B cell (primary cell): ENCODE results near the gene KDM5B. TPM values are rescaled to one million over a fixed set of nuclear protein-coding genes. Genes with fewer than 3 reads are reported as not detected.

Experiments
- ATAC-seq: fragments of 200-7000 bp; cut with Tn5 transposase; one replicate; pipeline ENCODE4 v1.10.0; 2021; ENCODE audit warnings: low read depth, mild to moderate bottlenecking, moderate number of reproducible peaks, moderate library complexity
- CTCF ChIA-PET: fragments of 350-600 bp; sonication (Branson Sonifier 250); formaldehyde crosslinking; loops from one replicate; lab custom pipeline; 2021; ENCODE audit warnings: antibody characterized with exemption, inconsistent platforms; lab: Charles Lee
- POLR2A ChIA-PET: fragments of 350-600 bp; sonication (Branson Sonifier 250); formaldehyde crosslinking; loops from one replicate; lab custom pipeline; 2021; ENCODE audit warnings: antibody characterized with exemption; lab: Charles Lee
- DNase-seq: peaks from one replicate; pipeline ENCODE4 v3.0.0; 2013
- H2AFZ ChIP-seq: 2 replicates; pipeline ENCODE4 v1.6.1; 2012; ENCODE audit warnings: mild to moderate bottlenecking, low read depth, low read length; ENCODE audit not compliant: insufficient read depth, poor library complexity, severe bottlenecking
- H3K27ac ChIP-seq, 2 donors: 1 replicate in 1 of 2; 2 replicates in 1 of 2; pipeline ENCODE4 v1.5.1; 2012 to 2013; ENCODE audit warnings: low read length in 2 of 2, mild to moderate bottlenecking in 2 of 2, moderate library complexity in 1 of 2
- H3K27me3 ChIP-seq, 4 experiments: fragments of 200-600 bp in 1 of 4; sonication (generic) in 1 of 4; replicated peaks in 1 of 4; 1 replicate in 2 of 4; 2 replicates in 2 of 4; pipeline versions ENCODE4 v1.6.1 to v1.7.0; 2013 to 2016; ENCODE audit warnings: low read length in 3 of 4, mild to moderate bottlenecking in 2 of 4, mixed read lengths in 1 of 4, moderate library complexity in 1 of 4; ENCODE audit not compliant: insufficient read depth in 4 of 4, control insufficient read depth in 3 of 4; ENCODE audit errors: control extremely low read depth in 1 of 4
- H3K36me3 ChIP-seq, 2 experiments: replicated peaks in 1 of 2; 1 replicate in 1 of 2; 2 replicates in 1 of 2; pipeline versions ENCODE4 v1.6.1 to v1.7.1; 2013; ENCODE audit warnings: low read length in 1 of 2; ENCODE audit not compliant: insufficient read depth in 2 of 2, control insufficient read depth in 1 of 2; ENCODE audit errors: control extremely low read depth in 1 of 2, extremely low read depth in 1 of 2
- H3K4me1 ChIP-seq, 2 donors: fragments of 200-600 bp in 1 of 2; sonication (generic) in 1 of 2; 1 replicate in 1 of 2; 2 replicates in 1 of 2; pipeline versions ENCODE4 v1.5.1 to v1.6.1; 2013 to 2017; ENCODE audit warnings: low read length in 2 of 2; ENCODE audit not compliant: control insufficient read depth in 2 of 2, insufficient read depth in 2 of 2
- H3K4me2 ChIP-seq: replicated peaks from 2 replicates; pipeline ENCODE3; 2012; ENCODE audit warnings: mild to moderate bottlenecking, low read depth, low read length; ENCODE audit not compliant: poor library complexity, severe bottlenecking
- H3K4me3 ChIP-seq, 5 experiments: fragments of 200-600 bp in 1 of 5; sonication (generic) in 1 of 5; 1 replicate in 3 of 5; 2 replicates in 2 of 5; pipeline versions ENCODE4 v1.5.1 to v1.7.0; 2011 to 2016; ENCODE audit warnings: low read length in 4 of 5, mild to moderate bottlenecking in 4 of 5, low read depth in 2 of 5, control low read depth in 1 of 5, moderate library complexity in 1 of 5; ENCODE audit not compliant: insufficient read depth in 1 of 5; ENCODE audit errors: control extremely low read depth in 1 of 5, extremely low read depth in 1 of 5
- H3K79me2 ChIP-seq: fragments of 200-600 bp; sonication (generic); one replicate; pipeline ENCODE4 v1.6.0; 2016; ENCODE audit warnings: low read length; ENCODE audit not compliant: control insufficient read depth, insufficient read depth
- H3K9ac ChIP-seq: fragments of 200-600 bp; sonication (generic); 2 replicates; pipeline ENCODE4 v1.6.1; 2017; ENCODE audit warnings: mild to moderate bottlenecking, low read length, moderate library complexity
- H3K9me3 ChIP-seq, 3 donors: one replicate each; pipeline versions ENCODE4 v1.6.1 to v1.7.1; 2013; ENCODE audit warnings: low read length in 2 of 3; ENCODE audit not compliant: control insufficient read depth in 2 of 3, insufficient read depth in 1 of 3; ENCODE audit errors: control extremely low read depth in 1 of 3
- H4K20me1 ChIP-seq: 2 replicates; pipeline ENCODE4 v1.6.0; 2012; ENCODE audit warnings: mild to moderate bottlenecking, low read length; ENCODE audit not compliant: insufficient read depth, control insufficient read depth, poor library complexity, severe bottlenecking
- H3K27ac Mint-ChIP-seq: one replicate; pipeline ENCODE4 v1.8.0; 2021; ENCODE audit warnings: mixed read lengths
- H3K27me3 Mint-ChIP-seq: one replicate; pipeline ENCODE4 v1.8.0; 2021; ENCODE audit warnings: mixed read lengths
- H3K4me1 Mint-ChIP-seq: one replicate; pipeline ENCODE4 v1.8.0; 2021; ENCODE audit warnings: mixed read lengths
- H3K4me3 Mint-ChIP-seq: one replicate; pipeline ENCODE4 v1.8.0; 2021; ENCODE audit warnings: mixed read lengths
- H3K9me3 Mint-ChIP-seq: one replicate; pipeline ENCODE4 v1.8.0; 2022; ENCODE audit warnings: mixed read lengths; ENCODE audit not compliant: insufficient read depth
- CTCF ChIP-seq: fragments of 200-600 bp; IDR thresholded peaks from one replicate; pipeline ENCODE4 v1.8.0; 2022; ENCODE audit warnings: antibody characterized with exemption, mild to moderate bottlenecking
- EZH2 ChIP-seq: IDR thresholded peaks from 2 replicates; pipeline ENCODE4 v1.6.1; 2012; ENCODE audit warnings: borderline replicate concordance, low read depth, mild to moderate bottlenecking, moderate library complexity, low read length; ENCODE audit not compliant: insufficient read depth, poor library complexity, severe bottlenecking
- WGBS: methylation state at CpG from one replicate; pipeline ENCODE4 v1.1.5; 2013; ENCODE audit warnings: missing lambda C conversion rate; ENCODE audit not compliant: insufficient coverage; 5-methylcytosine and 5-hydroxymethylcytosine counted together
- intact Hi-C: fragments of 100-400 bp; cut with micrococcal nuclease; formaldehyde crosslinking; loops from one replicate; pipeline ENCODE4 v1.10.0; 2022
- polyA plus RNA-seq: library from polyadenylated mRNA; depleted of rRNA; stranded (reverse); fragments of >200 nt; gene quantifications from 2 replicates; pipeline ENCODE4 v1.2.3, GENCODE V29; 2012
- total RNA-seq, 2 donors: library from RNA; stranded (reverse); fragments of 120-200 nt in 1 of 2; gene quantifications; 1 replicate in 1 of 2; 2 replicates in 1 of 2; pipeline versions ENCODE4 v1.2.3 to v1.2.4, GENCODE V29; 2013 to 2022

Gene KDM5B
- total and polyA plus RNA-seq, 2 donors (not counting 1 experiment from before 2014, with no cell fraction given), result 11.2 to 62.7 TPM

- Histone ChIP-seq H3K36me3 (no peaks in the 10 kb centered on the region), H3K9me3 (peaks cover 0 to 3% (median 0%) of the 10 kb centered on the region in 3 donors), H3K4me2 (no peak overlapping the region), H4K20me1 (no peaks in the 10 kb centered on the region), H3K9ac (no peak overlapping the region), H3K4me1 (no peaks in the 10 kb centered on the region), H2AFZ (no peak overlapping the region), H3K79me2 (no peaks in the 10 kb centered on the region), H3K27me3 (peaks cover 0 to 54% (median 7%) of the 10 kb centered on the region in 4 experiments), H3K4me3 (no peak overlapping the region), H3K27ac (no peak overlapping the region)
- ChIA-PET POLR2A (no interaction called here), CTCF (no interaction called here)
- Mint-ChIP-seq H3K4me3 (no peak overlapping the region), H3K9me3 (no peaks in the 10 kb centered on the region), H3K4me1 (no peaks in the 10 kb centered on the region), H3K27ac (no peak overlapping the region), H3K27me3 (peaks cover 58% of the 10 kb centered on the region)
- intact Hi-C loops, result no loop called here
- WGBS, result 80% methylated on average over 6 of the region's 6 CpGs
- TF ChIP-seq EZH2 (no peak), CTCF (no peak)
- ATAC-seq, result no peak
- no peak for DNase-seq
These were observed 111.2 kb downstream of the KDM5B start for GRCh38 chr1:202697038-202697437.

GRCh38 chr1:202694314-202694713 is 113.9 kb downstream of the KDM5B start:
- peaks cover 65% of the 10 kb centered on the region for H3K27me3 Mint-ChIP-seq
- no peak overlapping the region for H3K4me3 ChIP-seq
- H3K9me3 Mint-ChIP-seq, result no peaks in the 10 kb centered on the region

More at GRCh38 chr1:202694314-202694713, 113.9 kb downstream of the KDM5B start:
- no peak overlapping the region for H3K9ac ChIP-seq
- intact Hi-C loops, result no loop called here
- H3K4me2 ChIP-seq, result no peak overlapping the region
- H3K4me1 ChIP-seq, result no peaks in the 10 kb centered on the region
- DNase-seq (no peak), ATAC-seq (no peak)
- ChIA-PET POLR2A (no interaction called here), CTCF (no interaction called here)
- no peaks in the 10 kb centered on the region for H3K79me2 ChIP-seq
- no peaks in the 10 kb centered on the region for H3K36me3 ChIP-seq
- H3K27me3 ChIP-seq, result peaks cover 0 to 57% (median 7%) of the 10 kb centered on the region in 4 experiments
- no peak overlapping the region for H3K27ac ChIP-seq
- no peak overlapping the region for H3K27ac Mint-ChIP-seq
- no peaks in the 10 kb centered on the region for H3K4me1 Mint-ChIP-seq
- WGBS, result 70% methylated on average over 3 of the region's 5 CpGs
- no peak overlapping the region for H2AFZ ChIP-seq
- no peak overlapping the region for H3K4me3 Mint-ChIP-seq
- H3K9me3 ChIP-seq, result peaks cover 0 to 3% (median 0%) of the 10 kb centered on the region in 3 donors
- TF ChIP-seq EZH2 (no peak), CTCF (no peak)
- H4K20me1 ChIP-seq, result no peaks in the 10 kb centered on the region
